A673 (cell line): ENCODE measurements around the gene CCR2. TPM values are rescaled to one million over a fixed set of nuclear protein-coding genes. Genes with fewer than 3 reads are reported as not detected.

Experiments used
- BruUV-seq: library from RNA; stranded (reverse); fragments of 400-500 nt; replicated peaks from 2 replicates; lab custom pipeline; 2021; lab: Mats Ljungman, UMichigan
- CTCF ChIA-PET: fragments of 300-600 bp; sonication (Branson Sonifier 250); formaldehyde crosslinking; loops from one replicate; lab custom pipeline; 2022; ENCODE audit warnings: antibody characterized with exemption; lab: Charles Lee
- POLR2A ChIA-PET: fragments of 300-600 bp; sonication (Branson Sonifier 250); formaldehyde crosslinking; loops from one replicate; lab custom pipeline; 2022; ENCODE audit warnings: antibody characterized with exemption; ENCODE audit not compliant: low non-redundant PET; lab: Charles Lee
- DNase-seq: peaks from one replicate; pipeline ENCODE4 v3.0.0-alpha.2; 2015; ENCODE audit warnings: low spot score
- H3K27ac ChIP-seq: fragments of 200-600 bp; sonication (generic); 2 replicates; pipeline ENCODE4 v1.5.1; 2016; ENCODE audit warnings: mixed run types, low read depth, mild to moderate bottlenecking, mixed read lengths, antibody characterized with exemption, low read length; ENCODE audit not compliant: poor library complexity, severe bottlenecking
- H3K27me3 ChIP-seq: fragments of 200-600 bp; sonication (generic); replicated peaks from 2 replicates; pipeline ENCODE4 v1.6.1; 2017; ENCODE audit warnings: mixed run types, low read depth, mild to moderate bottlenecking, mixed read lengths, antibody characterized with exemption, low read length; ENCODE audit not compliant: insufficient read depth, poor library complexity
- H3K36me3 ChIP-seq: fragments of 200-600 bp; sonication (generic); 2 replicates; pipeline ENCODE4 v1.6.1; 2016; ENCODE audit warnings: mixed run types, mild to moderate bottlenecking, mixed read lengths, antibody characterized with exemption, low read length; ENCODE audit not compliant: insufficient read depth, poor library complexity, severe bottlenecking
- H3K4me1 ChIP-seq: fragments of 200-600 bp; sonication (generic); 2 replicates; pipeline ENCODE4 v1.6.1; 2017; ENCODE audit warnings: mixed run types, mild to moderate bottlenecking, mixed read lengths, antibody characterized with exemption, low read length; ENCODE audit not compliant: insufficient read depth, poor library complexity, severe bottlenecking
- H3K4me3 ChIP-seq: fragments of 200-600 bp; sonication (generic); 2 replicates; pipeline ENCODE4 v1.5.1; 2016; ENCODE audit warnings: low read depth, mixed run types, mild to moderate bottlenecking, mixed read lengths, low read length; ENCODE audit not compliant: poor library complexity, severe bottlenecking
- H3K9me3 ChIP-seq: fragments of 200-600 bp; sonication (generic); 2 replicates; pipeline ENCODE4 v1.6.1; 2016; ENCODE audit warnings: mixed run types, low read depth, mild to moderate bottlenecking, mixed read lengths, antibody characterized with exemption, low read length; ENCODE audit not compliant: poor library complexity, severe bottlenecking
- CTCF ChIP-seq: fragments of 300-800, 200-600 bp; sonication (generic); conservative IDR thresholded peaks from 2 replicates; pipeline ENCODE4 v1.5.1; 2017; ENCODE audit warnings: low read depth, mild to moderate bottlenecking, antibody characterized with exemption, low read length, moderate library complexity, mixed read lengths
- EZH2 ChIP-seq: fragments of 200-600 bp; sonication (generic); IDR thresholded peaks from 2 replicates; pipeline ENCODE4 v1.6.1; 2017; ENCODE audit warnings: borderline replicate concordance, low read depth, mild to moderate bottlenecking, mixed read lengths, antibody characterized with exemption, low read length; ENCODE audit not compliant: poor library complexity, severe bottlenecking
- intact Hi-C: fragments of 100-400 bp; cut with micrococcal nuclease; formaldehyde crosslinking; loops from one replicate; pipeline ENCODE4 v1.10.0; 2022; ENCODE audit not compliant: unreplicated experiment
- total RNA-seq: library from RNA; stranded (reverse); gene quantifications from 2 replicates; pipeline ENCODE4 v1.2.3, GENCODE V29; 2021

CCR2 gene
- total RNA-seq, 1 experiment from 2014 or later, result not detected

GRCh38 chr3:46406443-46406787 is 52.5 kb downstream of the CCR2 start:
- no peak for DNase-seq
- POLR2A ChIA-PET, result no interaction called here
- no peaks in the 10 kb centered on the region for H3K4me1 ChIP-seq
- no peak overlapping the region for H3K27ac ChIP-seq
- no peak for TF ChIP-seq CTCF
- no peak for TF ChIP-seq EZH2
- H3K27me3 ChIP-seq, result no peaks in the 10 kb centered on the region
- no peak overlapping the region for H3K4me3 ChIP-seq
- no peaks in the 10 kb centered on the region for H3K36me3 ChIP-seq
- CTCF ChIA-PET, result no interaction called here
- H3K9me3 ChIP-seq, result no peaks in the 10 kb centered on the region
- intact Hi-C loops, result no loop called here
- BruUV-seq, result no TSS peak

GRCh38 chr3:46406788-46407611 is 53.1 kb downstream of the CCR2 start, which contains the start of the genes CCR5AS and CCRL2:
TSS of gene CCR5AS (minus strand) at chr3:46407066.
TSS of gene CCRL2 (plus strand) at chr3:46407259. CDS start at chr3:46408080, 821 bp downstream.
- no peaks in the 10 kb centered on the region for H3K4me1 ChIP-seq
- H3K27ac ChIP-seq, result no peak within 1 kb of the TSS
- H3K36me3 ChIP-seq, result no peaks in the 10 kb centered on the region
- no peaks in the 10 kb centered on the region for H3K27me3 ChIP-seq
- intact Hi-C loops, result no loop called here
- TF ChIP-seq CTCF (no peak), EZH2 (no peak)
- ChIA-PET CTCF (no interaction called here), POLR2A (no interaction called here)
- no peak for DNase-seq
- H3K9me3 ChIP-seq, result no peaks in the 10 kb centered on the region
- BruUV-seq, result no TSS peak
- H3K4me3 ChIP-seq, result no peak within 1 kb of the TSS

- Histone ChIP-seq H3K9me3 (no peaks in the 10 kb centered on the region), H3K4me1 (no peaks in the 10 kb centered on the region), H3K36me3 (no peaks in the 10 kb centered on the region), H3K27me3 (no peaks in the 10 kb centered on the region), H3K27ac (no peak overlapping the region), H3K4me3 (no peak overlapping the region)
- ChIA-PET POLR2A (no interaction called here), CTCF (no interaction called here)
- TF ChIP-seq EZH2, result no peak
- no peak for TF ChIP-seq CTCF
- no peak for DNase-seq
- no TSS peak for BruUV-seq
- intact Hi-C loops, result no loop called here
Observed at GRCh38 chr3:46407970-46408369, 54.1 kb downstream of the CCR2 start.
